Fibroblast of lung (primary cell): Measurements from ENCODE around the gene TMEM236. TPM values are rescaled to one million over a fixed set of nuclear protein-coding genes. Genes with fewer than 3 reads are reported as not detected.

Source experiments
- DNase-seq, 2 donors: peaks; one replicate each; pipeline versions ENCODE4 v3.0.0 to v3.0.0-alpha.2; 2010; ENCODE audit warnings: low read depth in 2 of 2
- H2AFZ ChIP-seq: 2 replicates; pipeline ENCODE4 v1.5.1; 2012; ENCODE audit warnings: low read length, control low read depth, inconsistent platforms
- H3K27ac ChIP-seq: 2 replicates; pipeline ENCODE4 v1.5.1; 2011; ENCODE audit warnings: low read length, control low read depth; ENCODE audit not compliant: insufficient read depth
- H3K27me3 ChIP-seq: 2 replicates; pipeline ENCODE4 v1.5.1; 2011; ENCODE audit warnings: mild to moderate bottlenecking, low read length; ENCODE audit not compliant: control insufficient read depth, insufficient read depth
- H3K36me3 ChIP-seq: 2 replicates; pipeline ENCODE4 v1.5.1; 2011; ENCODE audit warnings: low read length; ENCODE audit not compliant: control insufficient read depth, insufficient read depth
- H3K4me1 ChIP-seq: 2 replicates; pipeline ENCODE4 v1.5.1; 2011; ENCODE audit warnings: low read length; ENCODE audit not compliant: control insufficient read depth, insufficient read depth; ENCODE audit errors: extremely low read depth
- H3K4me2 ChIP-seq: 2 replicates; pipeline ENCODE4 v1.5.1; 2011; ENCODE audit warnings: low read length, control low read depth; ENCODE audit not compliant: insufficient read depth; ENCODE audit errors: extremely low read depth
- H3K4me3 ChIP-seq, 4 experiments: fragments of 200-600 bp in 1 of 4; sonication (generic) in 1 of 4; replicated peaks in 1 of 4; 2 replicates each; pipeline ENCODE4 v1.5.1; 2011 to 2016; ENCODE audit warnings: low read length in 4 of 4, low read depth in 3 of 4, mild to moderate bottlenecking in 3 of 4, control low read depth in 2 of 4, inconsistent platforms in 1 of 4, mixed read lengths in 1 of 4; ENCODE audit not compliant: insufficient read depth in 1 of 4; ENCODE audit errors: control extremely low read depth in 1 of 4
- H3K79me2 ChIP-seq: 2 replicates; pipeline ENCODE4 v1.5.1; 2012; ENCODE audit warnings: mild to moderate bottlenecking, low read length, inconsistent platforms; ENCODE audit not compliant: control insufficient read depth, insufficient read depth
- H3K9ac ChIP-seq: 2 replicates; pipeline ENCODE4 v1.5.1; 2011; ENCODE audit warnings: mild to moderate bottlenecking, low read length, control low read depth; ENCODE audit not compliant: insufficient read depth
- H3K9me3 ChIP-seq: 2 replicates; pipeline ENCODE4 v1.5.1; 2012; ENCODE audit warnings: low read depth, low read length; ENCODE audit not compliant: control insufficient read depth, insufficient read depth
- H4K20me1 ChIP-seq: 2 replicates; pipeline ENCODE4 v1.5.1; 2011; ENCODE audit warnings: low read length; ENCODE audit not compliant: control insufficient read depth, insufficient read depth; ENCODE audit errors: extremely low read depth
- EZH2 ChIP-seq: IDR thresholded peaks from 2 replicates; pipeline ENCODE4 v1.5.1; 2012; ENCODE audit warnings: low read length, control low read depth, mild to moderate bottlenecking; ENCODE audit errors: missing control alignments
- polyA plus RNA-seq, 2 donors: library from polyadenylated mRNA; depleted of rRNA in 1 of 2; stranded (reverse) in 1 of 2; unstranded in 1 of 2; fragments of >200 nt; gene quantifications; 2 replicates each; pipeline ENCODE4 v1.2.1, GENCODE V29; 2011 to 2012; ENCODE audit warnings: missing spikeins in 1 of 2
- total RNA-seq: library from RNA; depleted of rRNA; stranded (reverse); fragments of >200 nt; gene quantifications from 2 replicates; pipeline ENCODE4 v1.2.1, GENCODE V29; 2014
- TF ChIP-seq, protein P1 (sequence below), 2 donors: IDR thresholded peaks in 1 of 2; conservative IDR thresholded peaks in 1 of 2; 1 replicate in 1 of 2; 2 replicates in 1 of 2; pipeline ENCODE4 v1.5.1; 2011 to 2012; ENCODE audit warnings: low read length in 2 of 2, control low read depth in 1 of 2, inconsistent platforms in 1 of 2, low read depth in 1 of 2, mild to moderate bottlenecking in 1 of 2

Gene TMEM236
- total and polyA plus RNA-seq, 2 donors (not counting 1 experiment from before 2014, with no cell fraction given) = 0.03 to 0.17 TPM

DNA sequence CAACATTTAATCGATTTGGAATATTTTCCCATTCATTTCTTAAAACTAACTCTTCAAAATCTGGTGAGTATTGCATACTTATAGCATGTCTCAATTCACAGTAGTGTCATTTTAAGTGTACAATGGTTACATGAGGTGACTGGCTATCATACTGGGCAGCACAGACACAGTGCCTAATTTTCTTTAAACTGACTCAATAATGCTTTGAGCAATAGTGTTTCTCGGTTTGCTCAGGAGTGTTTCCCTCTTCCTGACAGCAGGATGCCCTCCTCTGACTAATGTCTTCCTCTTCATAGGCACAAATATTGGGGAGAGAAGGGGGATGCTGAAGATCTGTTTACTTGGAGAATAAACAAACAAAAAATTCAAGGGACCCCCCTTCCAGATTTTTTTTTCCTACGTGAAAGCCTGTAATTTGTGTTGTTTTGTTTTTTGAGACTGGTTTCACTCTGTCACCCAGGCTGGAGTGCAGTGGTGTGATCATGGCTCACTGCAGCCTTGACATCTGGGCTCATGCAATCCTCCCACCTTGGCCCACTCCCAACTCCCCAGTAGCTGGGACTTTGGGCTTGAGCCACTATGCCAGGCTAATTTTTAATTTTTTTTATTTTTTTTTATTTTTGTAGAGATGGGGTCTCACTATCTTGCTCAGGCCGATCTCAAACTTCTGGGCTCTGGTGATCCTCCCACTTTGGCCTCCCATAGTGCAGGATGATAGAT lies 59.3 kb downstream of the TMEM236 start:
- TF ChIP-seq, protein P1, sequence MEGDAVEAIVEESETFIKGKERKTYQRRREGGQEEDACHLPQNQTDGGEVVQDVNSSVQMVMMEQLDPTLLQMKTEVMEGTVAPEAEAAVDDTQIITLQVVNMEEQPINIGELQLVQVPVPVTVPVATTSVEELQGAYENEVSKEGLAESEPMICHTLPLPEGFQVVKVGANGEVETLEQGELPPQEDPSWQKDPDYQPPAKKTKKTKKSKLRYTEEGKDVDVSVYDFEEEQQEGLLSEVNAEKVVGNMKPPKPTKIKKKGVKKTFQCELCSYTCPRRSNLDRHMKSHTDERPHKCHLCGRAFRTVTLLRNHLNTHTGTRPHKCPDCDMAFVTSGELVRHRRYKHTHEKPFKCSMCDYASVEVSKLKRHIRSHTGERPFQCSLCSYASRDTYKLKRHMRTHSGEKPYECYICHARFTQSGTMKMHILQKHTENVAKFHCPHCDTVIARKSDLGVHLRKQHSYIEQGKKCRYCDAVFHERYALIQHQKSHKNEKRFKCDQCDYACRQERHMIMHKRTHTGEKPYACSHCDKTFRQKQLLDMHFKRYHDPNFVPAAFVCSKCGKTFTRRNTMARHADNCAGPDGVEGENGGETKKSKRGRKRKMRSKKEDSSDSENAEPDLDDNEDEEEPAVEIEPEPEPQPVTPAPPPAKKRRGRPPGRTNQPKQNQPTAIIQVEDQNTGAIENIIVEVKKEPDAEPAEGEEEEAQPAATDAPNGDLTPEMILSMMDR (conservative IDR thresholded peaks at IDR 0.05 in 1 of 2, IDR thresholded peaks at IDR 0.05 in 1 of 2; ENCODE audit: low read depth in 1 of 2, low read length in 2 of 2) = no peak
- no peak for TF ChIP-seq EZH2
- H3K4me2 ChIP-seq = no peak overlapping the region

DNA sequence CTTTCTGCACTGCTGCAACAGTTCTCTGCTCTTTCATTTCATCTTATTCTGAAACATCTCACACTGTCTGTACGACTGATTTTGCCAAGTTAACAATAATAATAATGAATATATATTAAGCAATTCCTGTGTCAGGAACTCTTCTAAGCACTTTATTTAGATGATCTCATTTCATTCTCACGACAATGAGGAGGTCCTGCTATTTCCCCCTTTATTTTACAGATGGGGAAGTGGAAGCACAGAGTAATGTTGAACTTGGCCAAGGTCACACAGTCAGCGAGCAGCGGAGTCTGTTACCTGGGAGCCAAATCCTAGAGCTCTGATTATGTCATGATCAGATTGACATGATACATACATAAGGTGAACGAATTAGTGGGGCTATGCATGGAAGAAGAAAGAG lies 63.0 kb downstream of the TMEM236 start:
- no peak overlapping the region for H3K4me2 ChIP-seq
- no peaks in the 10 kb centered on the region for H3K36me3 ChIP-seq
- no peaks in the 10 kb centered on the region for H4K20me1 ChIP-seq
- H3K27ac ChIP-seq = no peak overlapping the region
- TF ChIP-seq, protein P1 (conservative IDR thresholded peaks at IDR 0.05 in 1 of 2, IDR thresholded peaks at IDR 0.05 in 1 of 2; ENCODE audit: low read depth in 1 of 2, low read length in 2 of 2) = no peak
- TF ChIP-seq EZH2 = no peak
- no peaks in the 10 kb centered on the region for H3K4me1 ChIP-seq
- DNase-seq = no peak
- H2AFZ ChIP-seq = no peak overlapping the region
- H3K27me3 ChIP-seq = no peaks in the 10 kb centered on the region
- no peaks in the 10 kb centered on the region for H3K9me3 ChIP-seq
- no peak overlapping the region for H3K9ac ChIP-seq
- H3K4me3 ChIP-seq = no peak overlapping the region
- no peaks in the 10 kb centered on the region for H3K79me2 ChIP-seq

More for the DNA sequence above, 59.3 kb downstream of the TMEM236 start:
- no peak overlapping the region for H2AFZ ChIP-seq
- H3K79me2 ChIP-seq = no peaks in the 10 kb centered on the region
- no peaks in the 10 kb centered on the region for H4K20me1 ChIP-seq
- H3K9ac ChIP-seq = no peak overlapping the region
- H3K9me3 ChIP-seq = no peaks in the 10 kb centered on the region
- H3K4me1 ChIP-seq = no peaks in the 10 kb centered on the region
- no peak overlapping the region for H3K4me3 ChIP-seq
- no peak overlapping the region for H3K27ac ChIP-seq
- H3K36me3 ChIP-seq = no peaks in the 10 kb centered on the region
- no peaks in the 10 kb centered on the region for H3K27me3 ChIP-seq
- DNase-seq = no peak

DNA sequence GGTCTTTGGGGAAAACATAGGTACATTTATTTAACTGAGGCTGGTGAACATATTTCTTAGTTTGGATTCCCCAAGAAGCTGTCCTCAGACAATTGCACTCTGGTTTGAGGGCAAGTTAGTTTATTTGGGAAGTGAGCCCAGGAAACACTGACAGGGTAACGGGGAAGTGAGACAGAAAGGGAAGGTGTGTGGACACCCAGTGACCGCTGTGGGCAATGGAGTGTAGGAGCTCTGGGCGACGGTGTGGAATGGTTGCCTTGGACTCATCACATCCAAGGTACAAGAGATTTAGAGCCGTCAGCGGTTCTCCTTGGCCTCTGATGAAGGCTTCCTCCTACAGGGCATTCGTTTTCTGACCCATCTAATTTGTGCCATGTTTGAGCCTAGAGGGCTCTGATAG lies 64.2 kb downstream of the TMEM236 start:
- H3K4me1 ChIP-seq = no peaks in the 10 kb centered on the region
- no peaks in the 10 kb centered on the region for H3K36me3 ChIP-seq
- H3K9me3 ChIP-seq = no peaks in the 10 kb centered on the region
- H4K20me1 ChIP-seq = no peaks in the 10 kb centered on the region
- no peak overlapping the region for H2AFZ ChIP-seq
- no peak overlapping the region for H3K4me3 ChIP-seq
- H3K27me3 ChIP-seq = no peaks in the 10 kb centered on the region
- H3K79me2 ChIP-seq = no peaks in the 10 kb centered on the region
- no peak overlapping the region for H3K4me2 ChIP-seq
- H3K9ac ChIP-seq = no peak overlapping the region
- no peak overlapping the region for H3K27ac ChIP-seq
- TF ChIP-seq EZH2 = no peak
- TF ChIP-seq, protein P1 (conservative IDR thresholded peaks at IDR 0.05 in 1 of 2, IDR thresholded peaks at IDR 0.05 in 1 of 2; ENCODE audit: low read depth in 1 of 2, low read length in 2 of 2) = no peak
- DNase-seq = no peak
